T-helper 17 cell (primary cell): ENCODE results near the gene STAT3. TPM values are rescaled to one million over a fixed set of nuclear protein-coding genes. Genes with fewer than 3 reads are reported as not detected.
"Not testable (repeated sequence)": the region's sequence is repeated elsewhere in the genome, so short reads cannot be mapped to it uniquely, and the experiment has no call there.

Experiments used
- ATAC-seq: fragments of 150-1000 bp; cut with Tn5 transposase; 2 replicates; pipeline ENCODE4 v1.10.0; 2021; ENCODE audit warnings: mild to moderate bottlenecking, moderate library complexity
- DNase-seq, 3 donors: peaks; one replicate each; pipeline versions ENCODE4 v3.0.0 to v3.0.0-alpha.2; 2020 to 2021
- H3K9me3 ChIP-seq: one replicate; pipeline ENCODE4 v1.7.0; 2013; ENCODE audit warnings: low read length, mild to moderate bottlenecking; ENCODE audit not compliant: control insufficient read depth, poor library complexity, severe bottlenecking
- H3K27ac Mint-ChIP-seq: one replicate; pipeline ENCODE4 v1.8.0; 2022; ENCODE audit warnings: mild to moderate bottlenecking, moderate library complexity, mixed read lengths
- H3K27me3 Mint-ChIP-seq: one replicate; pipeline ENCODE4 v1.8.0; 2022; ENCODE audit warnings: mixed read lengths
- H3K36me3 Mint-ChIP-seq: one replicate; pipeline ENCODE4 v1.8.0; 2022; ENCODE audit warnings: low read depth, mixed read lengths
- H3K4me1 Mint-ChIP-seq: one replicate; pipeline ENCODE4 v1.8.0; 2022; ENCODE audit warnings: mild to moderate bottlenecking, mixed read lengths
- H3K4me3 Mint-ChIP-seq: one replicate; pipeline ENCODE4 v1.8.0; 2022; ENCODE audit warnings: mild to moderate bottlenecking, moderate library complexity, mixed read lengths
- total RNA-seq, 4 donors: library from RNA in 2 of 4; stranded (reverse) in 2 of 4; gene quantifications; one replicate each; pipeline ENCODE4 v1.2.3 and lab custom pipeline; 2022 to 2026

Gene STAT3
- total RNA-seq, 2 donors from 2014 or later = 203 to 221 TPM

GRCh38 chr17:42273474-42274252 lies 114.6 kb downstream of the STAT3 start:
- Mint-ChIP-seq H3K27ac (peak overlapping the region; percentile 100), H3K27me3 (no peaks in the 10 kb centered on the region), H3K4me1 (peaks cover 60% of the 10 kb centered on the region), H3K4me3 (peak overlapping the region; percentile 100), H3K36me3 (peaks cover 4% of the 10 kb centered on the region)
- no peaks in the 10 kb centered on the region for H3K9me3 ChIP-seq
- DNase-seq (no peak), ATAC-seq (peak; percentile 32)

DNA sequence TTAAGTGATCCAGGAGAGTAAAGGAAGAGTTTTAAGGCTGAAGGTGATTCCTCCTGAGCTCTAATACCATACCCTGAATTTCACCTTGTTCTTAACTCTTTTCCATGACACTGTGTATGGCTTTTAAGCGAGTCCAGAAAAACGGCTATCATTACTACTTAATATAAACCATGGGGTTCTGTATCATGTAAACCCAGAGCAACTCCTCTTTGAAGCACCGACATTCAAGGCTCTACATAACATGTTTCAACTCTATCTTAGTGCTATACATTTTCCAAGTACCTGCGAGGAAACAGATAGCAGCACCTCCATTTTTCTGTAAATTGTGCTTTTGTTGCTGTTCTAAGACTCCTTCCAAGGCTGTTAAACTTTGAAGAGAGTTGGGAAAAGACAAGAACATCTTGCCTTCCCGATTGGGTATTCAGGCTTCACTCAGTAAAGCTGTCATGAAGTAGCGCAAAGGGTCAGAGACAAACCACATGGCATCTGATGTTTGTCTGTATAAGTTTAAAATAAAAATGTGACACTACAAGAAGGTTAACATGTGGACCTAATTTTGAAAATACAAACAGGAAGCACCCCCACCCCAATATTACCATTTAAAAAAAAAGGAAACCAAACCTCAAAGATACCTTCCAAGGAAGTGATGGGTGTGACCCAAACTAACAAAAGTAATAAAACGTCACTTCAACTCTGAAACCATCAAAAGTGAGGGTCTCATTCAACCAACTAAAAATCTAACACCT lies 115.9 kb downstream of the STAT3 start:
- H3K27ac Mint-ChIP-seq = peak overlapping the region; percentile 100
- peak; percentile 29 for ATAC-seq
- peak overlapping the region; percentile 100 for H3K4me3 Mint-ChIP-seq
- no peaks in the 10 kb centered on the region for H3K27me3 Mint-ChIP-seq
- DNase-seq = no peak
- H3K36me3 Mint-ChIP-seq = peaks cover 4% of the 10 kb centered on the region
- H3K4me1 Mint-ChIP-seq = peaks cover 61% of the 10 kb centered on the region
- H3K9me3 ChIP-seq = no peaks in the 10 kb centered on the region

DNA sequence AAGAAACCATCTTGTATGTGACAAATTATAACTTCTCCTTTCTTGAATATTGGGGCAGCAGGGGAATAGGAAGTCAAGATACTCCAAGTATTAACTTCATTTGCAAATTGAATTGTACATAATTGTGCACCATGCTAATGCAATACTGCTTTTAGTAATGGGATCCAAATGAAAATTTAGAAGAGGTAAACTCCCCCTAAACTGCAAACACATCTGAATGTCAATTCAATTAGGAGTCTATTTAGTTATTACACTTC lies 116.5 kb downstream of the STAT3 start:
- H3K27me3 Mint-ChIP-seq = no peaks in the 10 kb centered on the region
- H3K4me3 Mint-ChIP-seq = peak overlapping the region; percentile 78
- no peak for DNase-seq
- H3K27ac Mint-ChIP-seq = peak overlapping the region; percentile 100
- ATAC-seq = no peak
- H3K36me3 Mint-ChIP-seq = peaks cover 4% of the 10 kb centered on the region
- H3K4me1 Mint-ChIP-seq = peaks cover 62% of the 10 kb centered on the region
- no peaks in the 10 kb centered on the region for H3K9me3 ChIP-seq

GRCh38 chr17:42271006-42271778 lies 117.0 kb downstream of the STAT3 start:
- Mint-ChIP-seq H3K4me1 (peaks cover 66% of the 10 kb centered on the region), H3K36me3 (peaks cover 4% of the 10 kb centered on the region), H3K27ac (peak overlapping the region; percentile 100), H3K27me3 (no peaks in the 10 kb centered on the region), H3K4me3 (peak overlapping the region; percentile 78)
- ATAC-seq (no peak), DNase-seq (no peak)
- no peaks in the 10 kb centered on the region for H3K9me3 ChIP-seq

DNA sequence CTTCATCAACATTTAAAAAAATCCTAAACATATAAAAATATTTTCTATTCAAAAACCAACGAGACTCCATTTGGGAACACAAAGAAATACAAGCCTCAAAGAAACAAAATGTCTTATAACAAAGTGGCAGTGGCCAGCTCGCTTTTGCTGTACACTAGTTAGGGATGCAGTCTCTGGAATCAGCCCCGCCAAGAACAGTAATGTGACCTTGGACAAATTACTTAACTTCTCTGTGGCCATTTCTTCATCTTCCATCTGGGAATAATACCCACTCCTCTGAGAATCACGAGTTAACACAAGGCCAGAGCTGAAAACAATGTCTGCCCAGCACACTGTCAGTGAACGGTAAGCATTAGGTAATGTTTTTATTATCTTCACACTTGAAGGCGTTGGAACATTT lies 117.6 kb downstream of the STAT3 start:
- Mint-ChIP-seq H3K27ac (peak overlapping the region; percentile 100), H3K4me1 (peaks cover 66% of the 10 kb centered on the region), H3K27me3 (no peaks in the 10 kb centered on the region), H3K36me3 (peaks cover 4% of the 10 kb centered on the region), H3K4me3 (peak overlapping the region; percentile 78)
- DNase-seq = no peak
- H3K9me3 ChIP-seq = no peaks in the 10 kb centered on the region
- no peak for ATAC-seq

DNA sequence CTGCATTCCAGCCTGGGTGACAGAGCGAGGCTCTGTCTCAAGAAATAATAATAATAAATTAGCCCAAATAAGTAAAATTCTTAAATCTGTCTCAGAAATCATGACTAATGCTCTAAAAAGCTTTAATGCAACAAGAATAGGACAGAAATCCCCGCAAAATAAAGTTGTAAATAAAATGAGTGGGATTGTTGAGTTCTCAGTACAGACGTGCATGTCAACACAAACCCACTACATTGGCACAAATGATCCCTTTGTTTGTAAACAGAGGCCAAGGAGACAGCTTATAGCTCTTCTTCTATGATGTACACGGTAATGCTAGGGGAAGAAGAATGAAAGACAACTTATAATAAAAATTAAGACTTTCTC lies 118.1 kb downstream of the STAT3 start:
- DNase-seq (no peak), ATAC-seq (no peak)
- peaks cover 62% of the 10 kb centered on the region for H3K4me1 Mint-ChIP-seq
- peak overlapping the region; percentile 100 for H3K27ac Mint-ChIP-seq
- H3K9me3 ChIP-seq = no peaks in the 10 kb centered on the region
- H3K4me3 Mint-ChIP-seq = peak overlapping the region; percentile 25
- no peaks in the 10 kb centered on the region for H3K36me3 Mint-ChIP-seq
- no peaks in the 10 kb centered on the region for H3K27me3 Mint-ChIP-seq

DNA sequence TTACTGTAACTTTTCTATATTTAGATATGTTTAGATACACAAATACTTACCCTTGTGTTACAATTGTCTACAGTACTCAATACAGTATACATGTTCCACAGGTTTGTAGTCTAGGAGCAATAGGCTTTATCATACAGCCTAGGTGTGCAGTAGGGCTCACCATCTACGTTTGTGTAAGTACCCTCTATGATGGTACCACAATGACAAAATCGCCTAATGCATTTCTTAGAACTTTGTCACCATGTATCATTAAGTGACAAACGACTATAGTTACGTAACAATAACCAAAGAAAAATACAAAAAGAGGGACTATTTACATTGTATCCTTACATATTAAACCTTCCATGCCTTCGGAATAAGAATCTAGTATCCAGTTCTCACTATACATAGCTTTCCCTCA lies 120.0 kb downstream of the STAT3 start:
- Mint-ChIP-seq H3K4me1 (peaks cover 51% of the 10 kb centered on the region), H3K36me3 (no peaks in the 10 kb centered on the region), H3K27ac (peak overlapping the region; percentile 100), H3K4me3 (peak overlapping the region; percentile 56), H3K27me3 (no peaks in the 10 kb centered on the region)
- ATAC-seq (no peak), DNase-seq (no peak)
- H3K9me3 ChIP-seq = no peaks in the 10 kb centered on the region

- Mint-ChIP-seq H3K36me3 (no peaks in the 10 kb centered on the region), H3K27ac (peak overlapping the region; percentile 100), H3K4me3 (peak overlapping the region; percentile 41), H3K27me3 (no peaks in the 10 kb centered on the region), H3K4me1 (peaks cover 46% of the 10 kb centered on the region)
- DNase-seq (peak in 2 of 3 donors; percentile 35 to 50), ATAC-seq (peak; percentile 90)
- no peaks in the 10 kb centered on the region for H3K9me3 ChIP-seq
These were observed 121.1 kb downstream of the STAT3 start for GRCh38 chr17:42266918-42267766.

GRCh38 chr17:42266462-42266861 lies 121.8 kb downstream of the STAT3 start:
- ATAC-seq = no peak
- no peak for DNase-seq
- H3K36me3 Mint-ChIP-seq = no peaks in the 10 kb centered on the region
- H3K4me1 Mint-ChIP-seq = peaks cover 39% of the 10 kb centered on the region
- peak overlapping the region; percentile 100 for H3K27ac Mint-ChIP-seq
- no peaks in the 10 kb centered on the region for H3K27me3 Mint-ChIP-seq
- H3K9me3 ChIP-seq = no peaks in the 10 kb centered on the region
- peak overlapping the region; percentile 41 for H3K4me3 Mint-ChIP-seq

DNA sequence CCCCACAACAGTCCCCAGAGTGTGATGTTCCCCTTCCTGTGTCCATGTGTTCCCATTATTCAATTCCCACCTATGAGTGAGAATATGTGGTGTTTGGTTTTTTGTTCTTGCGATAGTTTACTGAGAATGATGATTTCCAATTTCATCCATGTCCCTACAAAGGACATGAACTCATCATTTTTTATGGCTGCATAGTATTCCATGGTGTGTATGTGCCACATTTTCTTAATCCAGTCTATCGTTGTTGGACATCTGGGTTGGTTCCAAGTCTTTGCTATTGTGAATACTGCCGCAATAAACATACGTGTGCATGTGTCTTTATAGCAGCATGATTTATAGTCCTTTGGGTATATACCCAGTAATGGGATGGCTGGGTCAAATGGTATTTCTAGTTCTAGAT lies 123.9 kb downstream of the STAT3 start:
- not testable (repeated sequence) for H3K27ac Mint-ChIP-seq, DNase-seq, H3K9me3 ChIP-seq, H3K36me3 Mint-ChIP-seq, ATAC-seq, H3K27me3 Mint-ChIP-seq, H3K4me3 Mint-ChIP-seq
- H3K4me1 Mint-ChIP-seq = peaks cover 26% of the 10 kb centered on the region
